ENCODE results near the gene PLEKHA7.

Gene PLEKHA7

GRCh38 chr11:16874275-16874975, 139.8 kb downstream of the PLEKHA7 start:
- DNase-seq, result no peak

DNA sequence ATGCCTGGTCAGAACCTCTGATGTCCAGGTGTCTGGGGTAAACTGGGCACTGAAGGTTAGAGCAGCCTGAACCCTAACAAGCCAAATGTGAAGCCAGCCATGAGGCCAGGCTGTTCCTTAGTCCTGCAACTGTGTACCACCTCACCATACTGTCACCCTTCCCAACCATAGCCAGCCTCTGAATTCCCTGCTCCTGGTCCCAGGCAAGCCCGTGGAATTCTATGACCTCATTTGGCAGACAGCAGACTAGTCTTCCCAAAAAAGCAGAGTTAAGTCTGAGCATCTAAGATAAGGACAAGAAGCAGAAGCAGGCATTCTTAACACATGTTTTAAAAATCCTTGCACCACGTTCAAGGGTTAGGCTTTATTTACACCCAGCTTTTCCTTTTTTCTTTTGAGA, 140.9 kb downstream of the PLEKHA7 start:
- no peak for DNase-seq

- DNase-seq, result no peak
Observed at GRCh38 chr11:16871368-16871767, 142.8 kb downstream of the PLEKHA7 start.

DNA sequence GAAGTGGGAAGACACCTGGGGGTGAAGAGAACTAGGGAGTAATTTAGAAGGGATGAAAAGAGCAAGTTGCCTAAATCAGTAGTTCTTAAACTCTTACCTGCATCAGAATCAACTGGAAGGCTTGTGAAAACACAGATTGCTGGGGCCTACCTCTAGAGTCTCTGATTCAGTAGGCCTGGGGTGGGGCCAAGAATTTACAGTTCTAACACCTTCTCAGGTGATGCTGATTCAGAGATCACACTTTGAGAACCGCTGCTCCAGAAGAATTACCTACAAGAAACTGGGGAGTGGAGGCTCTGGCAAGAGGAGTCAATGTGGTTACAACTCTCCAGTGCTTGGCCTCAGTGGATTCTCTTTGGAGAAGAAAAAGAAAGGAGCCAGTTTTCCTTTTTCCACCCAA, 147.1 kb downstream of the PLEKHA7 start:
- no peak for DNase-seq

DNA sequence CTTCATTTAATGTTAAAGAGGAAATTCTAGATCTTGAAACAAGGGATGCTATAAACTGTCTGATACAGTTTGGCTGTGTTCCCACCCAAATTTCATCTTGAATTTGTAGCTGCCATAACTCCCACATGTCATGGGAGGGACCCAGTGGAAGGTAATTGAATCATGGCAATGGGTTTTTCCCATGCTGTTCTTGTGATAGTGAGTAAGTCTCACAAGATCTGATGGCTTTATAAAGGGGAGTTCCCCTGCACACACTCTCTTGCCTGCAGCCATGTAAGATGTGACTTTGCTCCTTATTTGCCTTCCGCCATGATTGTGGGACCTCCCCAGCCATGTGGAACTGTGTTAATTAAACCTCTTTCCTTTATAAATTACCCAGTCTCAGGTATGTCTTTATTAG, 149.8 kb downstream of the PLEKHA7 start:
- DNase-seq, result peak; percentile 14

DNA sequence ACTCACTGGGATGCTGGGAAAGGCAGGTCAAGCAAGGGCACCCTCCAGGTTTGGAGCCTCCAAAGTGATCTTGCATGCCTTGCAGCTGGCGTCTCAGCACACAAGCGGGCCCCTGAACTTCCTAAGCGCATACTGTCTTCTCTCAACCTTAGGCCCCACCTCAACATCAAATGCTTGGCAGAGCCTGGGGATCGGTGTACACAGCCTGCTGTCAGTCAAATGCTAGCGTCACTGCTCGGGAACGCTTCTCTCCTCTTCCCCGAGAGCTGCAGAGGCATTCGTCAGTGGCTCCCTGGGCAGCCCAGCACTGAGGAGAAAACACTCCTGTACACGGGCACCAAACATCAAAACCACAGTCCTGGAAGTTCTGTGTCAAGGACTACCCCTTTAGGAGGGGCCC, 150.8 kb downstream of the PLEKHA7 start:
- no peak for DNase-seq

- no peak for DNase-seq
Observed at GRCh38 chr11:16862726-16863125, 151.5 kb downstream of the PLEKHA7 start.

- no peak for DNase-seq
Observed at GRCh38 chr11:16861862-16862261, 152.4 kb downstream of the PLEKHA7 start.

- no peak for DNase-seq
Observed at GRCh38 chr11:16860617-16861016, 153.6 kb downstream of the PLEKHA7 start.

DNA sequence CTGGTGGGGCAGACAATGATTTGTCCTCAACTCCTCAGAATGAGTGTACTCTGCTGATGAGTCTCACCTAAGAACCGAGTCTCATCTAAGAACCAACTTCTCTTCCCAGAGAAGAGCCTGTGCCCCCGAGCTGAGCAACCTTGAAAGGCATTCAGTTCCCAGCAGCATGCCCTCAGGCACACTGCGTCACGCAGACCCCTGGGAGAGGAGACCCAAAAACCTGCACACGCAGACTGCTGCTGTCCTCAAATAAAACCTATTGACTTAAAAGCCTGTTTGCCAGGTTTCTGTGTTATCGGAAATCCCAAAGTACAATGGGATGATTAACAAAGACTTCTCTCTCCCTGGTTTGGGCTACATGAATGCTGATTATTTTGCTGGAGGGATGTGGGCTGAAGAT, 154.6 kb downstream of the PLEKHA7 start:
- DNase-seq, result no peak

DNA sequence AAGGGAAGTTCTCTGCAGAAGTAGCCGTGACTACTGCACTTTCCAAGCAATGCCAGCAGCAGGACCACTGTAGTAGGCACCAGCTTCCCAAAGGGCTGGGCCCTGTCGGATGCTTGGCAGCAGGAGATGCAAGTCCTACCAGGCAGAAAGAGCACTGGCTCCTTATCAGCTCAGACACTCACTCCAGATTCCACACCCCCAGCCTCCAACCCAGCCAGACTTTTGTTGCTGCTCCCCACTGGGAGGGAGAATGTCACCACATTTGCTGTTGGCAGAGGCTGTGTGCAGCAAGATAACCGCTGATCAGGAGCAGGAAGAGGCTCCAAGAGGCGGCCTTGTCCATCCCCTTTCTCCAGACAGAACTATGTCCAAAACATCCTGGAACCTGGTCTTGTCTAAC, 157.0 kb downstream of the PLEKHA7 start:
- no peak for DNase-seq

DNA sequence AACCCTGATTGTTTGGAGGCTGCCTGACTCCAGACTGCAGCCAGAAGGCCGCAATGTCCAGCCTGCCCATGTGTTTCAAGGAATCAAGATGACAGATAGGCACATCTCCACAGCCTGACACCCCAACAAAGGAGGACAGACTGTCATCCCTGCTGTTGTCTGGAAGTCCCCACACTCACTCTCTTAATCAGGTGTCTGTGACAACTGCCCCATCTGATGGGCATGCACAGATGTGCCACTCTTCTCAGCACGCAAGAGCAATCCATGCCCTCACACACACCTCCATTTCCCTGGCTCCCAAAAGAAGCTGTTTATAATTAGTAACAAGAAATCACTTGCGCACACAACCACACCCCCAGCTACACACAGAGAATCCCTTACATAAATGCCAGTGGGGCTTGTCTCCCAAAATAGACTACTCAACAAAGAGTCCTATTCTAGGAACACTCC, 158.2 kb downstream of the PLEKHA7 start:
- DNase-seq, result no peak

DNA sequence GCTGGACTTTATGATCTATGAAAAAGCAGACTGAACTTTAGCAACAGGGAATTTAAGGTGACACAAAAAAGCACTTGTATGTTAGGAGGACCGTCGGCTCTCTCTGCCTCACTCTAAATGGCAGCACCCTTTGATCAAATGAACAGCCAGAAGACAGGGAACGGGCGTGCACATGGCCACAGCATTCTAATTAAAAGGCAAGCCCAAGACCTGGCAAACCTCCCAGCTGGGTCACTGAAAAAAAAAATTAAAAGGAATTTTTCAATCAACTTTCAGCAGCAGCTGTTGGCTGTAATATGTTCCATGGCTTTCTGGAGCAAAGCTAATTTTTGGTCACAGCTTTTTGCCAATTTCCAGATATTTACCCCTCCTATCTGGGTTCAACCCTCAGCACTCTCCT, 159.2 kb downstream of the PLEKHA7 start:
- DNase-seq, result no peak

GRCh38 chr11:16853859-16854258, 160.4 kb downstream of the PLEKHA7 start:
- DNase-seq, result no peak

DNA sequence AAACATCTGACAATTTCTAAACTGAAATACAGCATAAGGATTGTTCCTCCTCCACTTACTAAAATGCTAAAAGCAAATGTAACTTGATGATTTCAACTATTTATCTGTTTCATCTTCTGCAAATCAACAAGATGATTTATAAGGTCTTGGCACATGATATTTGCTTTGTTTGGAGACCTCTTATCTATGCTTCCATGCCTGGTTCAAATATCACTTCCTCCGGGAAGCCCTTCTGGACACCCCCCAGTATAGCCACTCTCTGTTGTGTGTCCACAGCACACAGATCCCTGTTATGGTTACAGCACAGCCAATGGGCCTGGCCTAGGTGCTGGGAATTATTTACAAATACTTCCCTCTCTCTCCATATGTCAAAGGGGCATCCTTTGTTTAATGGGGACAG, 160.9 kb downstream of the PLEKHA7 start:
- DNase-seq, result no peak

GRCh38 chr11:16846305-16846704, 167.9 kb downstream of the PLEKHA7 start:
- no peak for DNase-seq

DNA sequence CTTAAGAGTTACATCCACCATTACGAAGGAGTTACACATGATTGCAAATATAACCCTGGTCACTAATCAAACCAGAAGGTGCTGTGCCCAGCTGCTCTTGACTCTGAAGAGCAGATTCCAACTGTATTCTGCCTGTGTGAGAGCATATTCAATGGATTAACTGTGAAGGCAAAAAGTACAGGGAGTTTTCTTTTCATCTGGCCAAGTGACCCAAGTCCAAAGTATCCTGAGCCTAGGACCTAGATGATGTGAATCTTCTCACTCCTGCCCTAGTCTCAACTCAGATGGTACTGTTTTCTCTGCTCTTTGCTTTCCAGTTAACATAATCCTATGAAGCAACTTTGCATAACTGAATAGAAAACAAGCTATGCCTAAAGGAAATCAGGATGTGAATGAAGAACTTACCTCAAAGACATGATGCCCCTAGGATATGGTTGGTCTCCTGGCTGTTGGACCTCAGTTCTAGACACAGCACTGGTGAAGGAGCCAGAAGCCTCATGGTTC, 169.9 kb downstream of the PLEKHA7 start:
- DNase-seq, result no peak

GRCh38 chr11:16843294-16843693, 170.9 kb downstream of the PLEKHA7 start:
- no peak for DNase-seq

DNA sequence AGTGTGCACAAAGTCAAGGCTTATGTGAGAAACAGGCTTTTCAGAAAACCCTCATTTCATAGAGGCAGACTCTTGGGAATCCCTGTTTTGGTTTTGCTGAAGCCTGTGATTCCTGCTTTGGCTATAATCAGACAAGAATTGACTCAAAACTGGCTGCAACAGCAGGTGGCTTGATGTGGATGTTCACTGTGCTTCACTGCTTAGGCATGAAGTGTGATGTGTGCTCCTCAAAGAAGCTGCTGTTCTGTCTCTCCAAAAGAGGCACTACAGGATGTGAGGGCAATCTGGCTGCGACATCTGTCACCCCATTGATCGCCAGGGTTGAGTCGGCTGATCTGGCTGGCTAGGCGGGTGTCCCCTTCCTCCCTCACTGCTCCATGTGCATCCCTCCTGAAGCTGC, 172.2 kb downstream of the PLEKHA7 start:
- DNase-seq, result no peak

DNA sequence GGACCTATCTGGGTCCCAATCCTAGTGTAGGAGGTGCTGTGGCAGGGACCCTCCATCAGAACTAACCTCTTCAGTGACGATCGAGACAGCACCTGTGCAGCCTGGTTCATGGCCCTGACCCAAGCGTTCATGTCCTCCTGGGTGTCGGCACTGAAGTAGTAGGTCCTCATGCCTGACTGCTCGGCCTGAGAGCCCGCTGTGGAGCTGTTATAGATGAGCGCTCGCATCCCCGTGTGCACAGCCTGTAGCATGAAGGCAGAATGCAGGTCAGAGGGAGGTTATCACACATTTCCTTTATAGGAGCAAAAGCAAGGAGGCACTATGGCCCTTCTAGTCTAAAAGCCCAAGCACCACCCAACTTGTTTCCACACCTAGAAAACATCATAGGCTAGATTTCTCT, 172.7 kb downstream of the PLEKHA7 start:
- DNase-seq, result no peak

- DNase-seq, result no peak
Observed at GRCh38 chr11:16840951-16841350, 173.3 kb downstream of the PLEKHA7 start.

DNA sequence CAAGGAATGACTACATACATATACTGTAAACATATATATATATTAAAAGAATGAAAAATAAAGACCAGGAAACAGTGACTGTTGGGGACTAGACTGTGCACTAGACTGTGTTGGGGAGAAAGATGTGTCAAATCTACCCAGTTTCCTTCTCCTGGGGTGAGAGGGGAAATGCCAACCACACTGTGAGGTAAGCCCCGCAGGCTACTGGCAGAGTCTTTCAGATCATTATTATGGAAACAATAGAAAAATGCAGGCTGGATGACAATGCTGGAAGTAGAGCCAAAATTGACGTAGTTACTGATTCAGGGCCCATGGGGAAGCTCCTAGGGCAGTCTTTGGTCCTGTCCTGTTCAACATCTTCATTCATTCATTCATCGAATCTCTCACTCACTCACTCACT, 174.4 kb downstream of the PLEKHA7 start:
- DNase-seq, result peak; percentile 2

DNA sequence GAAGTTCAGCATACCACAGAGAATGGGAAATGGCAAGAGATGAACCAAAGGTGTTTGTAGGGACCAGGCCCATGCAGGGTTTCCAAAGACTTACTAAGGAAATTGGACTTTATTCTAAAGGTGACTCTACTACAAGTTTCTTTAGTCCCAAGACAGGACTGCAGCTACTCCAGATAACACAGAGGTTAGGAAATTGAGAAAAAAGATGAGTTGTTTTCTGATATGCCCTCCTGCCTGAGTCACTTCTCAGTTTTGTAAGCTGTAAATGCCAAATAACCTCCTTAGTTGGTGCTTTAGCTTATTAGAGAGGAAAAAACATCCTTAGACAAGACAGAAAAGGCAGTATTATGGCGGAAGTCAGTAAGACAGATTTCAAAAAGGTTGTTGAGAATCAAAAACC, 179.8 kb downstream of the PLEKHA7 start:
- DNase-seq, result no peak

DNA sequence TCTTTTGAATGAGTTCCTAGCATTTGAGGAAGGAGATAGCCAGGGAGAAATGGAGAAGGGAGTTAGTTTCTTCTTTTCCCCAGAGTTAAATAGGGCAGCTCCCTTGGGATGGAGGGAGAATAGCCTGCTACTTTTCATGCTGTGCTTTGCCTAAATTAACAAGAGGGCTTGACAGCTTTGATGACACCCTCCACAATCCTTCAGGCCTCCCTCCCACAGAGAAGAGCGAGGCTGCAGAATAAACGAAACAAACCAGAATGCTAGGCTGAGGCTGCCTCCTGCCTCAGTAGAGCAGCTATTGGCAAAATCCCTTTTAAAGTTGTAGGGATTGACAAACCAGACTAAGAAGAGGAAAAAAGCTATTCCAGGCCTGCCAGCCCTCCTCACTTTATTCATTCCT, 181.2 kb downstream of the PLEKHA7 start:
- DNase-seq, result no peak

GRCh38 chr11:16832193-16832539, 182.0 kb downstream of the PLEKHA7 start:
- DNase-seq, result no peak
